Ovary (tissue), 3 donors: ENCODE data around the gene IL10.

ENCODE experiments used
- EP300 ChIP-seq: sonication (generic); formaldehyde crosslinking; IDR thresholded peaks from one replicate; pipeline ENCODE4 v1.6.1; 2017; ENCODE audit warnings: antibody characterized with exemption
- POLR2A ChIP-seq: fragments of 450-650 bp; IDR thresholded peaks from one replicate; pipeline ENCODE4 v1.6.1; 2017; ENCODE audit warnings: antibody characterized with exemption, mild to moderate bottlenecking, moderate library complexity
- TF ChIP-seq, protein P1 (sequence below), 3 donors: fragments of 450-650 bp in 2 of 3; fragments of 200-600 bp in 1 of 3; IDR thresholded peaks; one replicate each; pipeline versions ENCODE4 v1.5.1 to v1.8.0; 2016 to 2022; ENCODE audit warnings: antibody characterized with exemption in 3 of 3, mild to moderate bottlenecking in 1 of 3
- donor health status: DM: no; HTN: no; CAD: no.

GRCh38 chr1:206784471-206784903, 12.2 kb upstream of the IL10 start:
- TF ChIP-seq, protein P1, sequence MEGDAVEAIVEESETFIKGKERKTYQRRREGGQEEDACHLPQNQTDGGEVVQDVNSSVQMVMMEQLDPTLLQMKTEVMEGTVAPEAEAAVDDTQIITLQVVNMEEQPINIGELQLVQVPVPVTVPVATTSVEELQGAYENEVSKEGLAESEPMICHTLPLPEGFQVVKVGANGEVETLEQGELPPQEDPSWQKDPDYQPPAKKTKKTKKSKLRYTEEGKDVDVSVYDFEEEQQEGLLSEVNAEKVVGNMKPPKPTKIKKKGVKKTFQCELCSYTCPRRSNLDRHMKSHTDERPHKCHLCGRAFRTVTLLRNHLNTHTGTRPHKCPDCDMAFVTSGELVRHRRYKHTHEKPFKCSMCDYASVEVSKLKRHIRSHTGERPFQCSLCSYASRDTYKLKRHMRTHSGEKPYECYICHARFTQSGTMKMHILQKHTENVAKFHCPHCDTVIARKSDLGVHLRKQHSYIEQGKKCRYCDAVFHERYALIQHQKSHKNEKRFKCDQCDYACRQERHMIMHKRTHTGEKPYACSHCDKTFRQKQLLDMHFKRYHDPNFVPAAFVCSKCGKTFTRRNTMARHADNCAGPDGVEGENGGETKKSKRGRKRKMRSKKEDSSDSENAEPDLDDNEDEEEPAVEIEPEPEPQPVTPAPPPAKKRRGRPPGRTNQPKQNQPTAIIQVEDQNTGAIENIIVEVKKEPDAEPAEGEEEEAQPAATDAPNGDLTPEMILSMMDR (IDR thresholded peaks at IDR 0.05) = no peak
- no peak for TF ChIP-seq EP300
- no peak for TF ChIP-seq POLR2A
